A673 (cell line): Measurements from ENCODE around the gene PPP2R5B. TPM values are rescaled to one million over a fixed set of nuclear protein-coding genes. Genes with fewer than 3 reads are reported as not detected.

Experiments used
- BruUV-seq: library from RNA; stranded (reverse); fragments of 400-500 nt; replicated peaks from 2 replicates; lab custom pipeline; 2021; lab: Mats Ljungman, UMichigan
- CTCF ChIA-PET: fragments of 300-600 bp; sonication (Branson Sonifier 250); formaldehyde crosslinking; loops from one replicate; lab custom pipeline; 2022; ENCODE audit warnings: antibody characterized with exemption; lab: Charles Lee
- POLR2A ChIA-PET: fragments of 300-600 bp; sonication (Branson Sonifier 250); formaldehyde crosslinking; loops from one replicate; lab custom pipeline; 2022; ENCODE audit warnings: antibody characterized with exemption; ENCODE audit not compliant: low non-redundant PET; lab: Charles Lee
- DNase-seq: peaks from one replicate; pipeline ENCODE4 v3.0.0-alpha.2; 2015; ENCODE audit warnings: low spot score
- H3K27ac ChIP-seq: fragments of 200-600 bp; sonication (generic); 2 replicates; pipeline ENCODE4 v1.5.1; 2016; ENCODE audit warnings: mixed run types, low read depth, mild to moderate bottlenecking, mixed read lengths, antibody characterized with exemption, low read length; ENCODE audit not compliant: poor library complexity, severe bottlenecking
- H3K27me3 ChIP-seq: fragments of 200-600 bp; sonication (generic); replicated peaks from 2 replicates; pipeline ENCODE4 v1.6.1; 2017; ENCODE audit warnings: mixed run types, low read depth, mild to moderate bottlenecking, mixed read lengths, antibody characterized with exemption, low read length; ENCODE audit not compliant: insufficient read depth, poor library complexity
- H3K36me3 ChIP-seq: fragments of 200-600 bp; sonication (generic); 2 replicates; pipeline ENCODE4 v1.6.1; 2016; ENCODE audit warnings: mixed run types, mild to moderate bottlenecking, mixed read lengths, antibody characterized with exemption, low read length; ENCODE audit not compliant: insufficient read depth, poor library complexity, severe bottlenecking
- H3K4me1 ChIP-seq: fragments of 200-600 bp; sonication (generic); 2 replicates; pipeline ENCODE4 v1.6.1; 2017; ENCODE audit warnings: mixed run types, mild to moderate bottlenecking, mixed read lengths, antibody characterized with exemption, low read length; ENCODE audit not compliant: insufficient read depth, poor library complexity, severe bottlenecking
- H3K4me3 ChIP-seq: fragments of 200-600 bp; sonication (generic); 2 replicates; pipeline ENCODE4 v1.5.1; 2016; ENCODE audit warnings: low read depth, mixed run types, mild to moderate bottlenecking, mixed read lengths, low read length; ENCODE audit not compliant: poor library complexity, severe bottlenecking
- H3K9me3 ChIP-seq: fragments of 200-600 bp; sonication (generic); 2 replicates; pipeline ENCODE4 v1.6.1; 2016; ENCODE audit warnings: mixed run types, low read depth, mild to moderate bottlenecking, mixed read lengths, antibody characterized with exemption, low read length; ENCODE audit not compliant: poor library complexity, severe bottlenecking
- CTCF ChIP-seq: fragments of 300-800, 200-600 bp; sonication (generic); conservative IDR thresholded peaks from 2 replicates; pipeline ENCODE4 v1.5.1; 2017; ENCODE audit warnings: low read depth, mild to moderate bottlenecking, antibody characterized with exemption, low read length, moderate library complexity, mixed read lengths
- EZH2 ChIP-seq: fragments of 200-600 bp; sonication (generic); IDR thresholded peaks from 2 replicates; pipeline ENCODE4 v1.6.1; 2017; ENCODE audit warnings: borderline replicate concordance, low read depth, mild to moderate bottlenecking, mixed read lengths, antibody characterized with exemption, low read length; ENCODE audit not compliant: poor library complexity, severe bottlenecking
- intact Hi-C: fragments of 100-400 bp; cut with micrococcal nuclease; formaldehyde crosslinking; loops from one replicate; pipeline ENCODE4 v1.10.0; 2022; ENCODE audit not compliant: unreplicated experiment
- total RNA-seq: library from RNA; stranded (reverse); gene quantifications from 2 replicates; pipeline ENCODE4 v1.2.3, GENCODE V29; 2021

Gene PPP2R5B
- total RNA-seq, 1 experiment from 2014 or later: 16.1 TPM

GRCh38 chr11:64915376-64915887 is 9.1 kb upstream of the PPP2R5B start:
- Histone ChIP-seq H3K36me3 (peaks cover 20% of the 10 kb centered on the region), H3K27ac (peak overlapping the region; percentile 77), H3K27me3 (no peaks in the 10 kb centered on the region), H3K4me1 (peaks cover 6% of the 10 kb centered on the region), H3K9me3 (no peaks in the 10 kb centered on the region), H3K4me3 (peak overlapping the region; percentile 76)
- POLR2A ChIA-PET: no interaction called here
- no TSS peak for BruUV-seq
- TF ChIP-seq EZH2 (no peak), CTCF (no peak)
- no peak for DNase-seq
- CTCF ChIA-PET: no interaction called here
- intact Hi-C loops: no loop called here

- no TSS peak for BruUV-seq
- peak overlapping the region; percentile 76 for H3K4me3 ChIP-seq
- intact Hi-C loops: no loop called here
- CTCF ChIA-PET: no interaction called here
- peaks cover 6% of the 10 kb centered on the region for H3K4me1 ChIP-seq
- POLR2A ChIA-PET: no interaction called here
- H3K27ac ChIP-seq: peak overlapping the region; percentile 77
- no peaks in the 10 kb centered on the region for H3K9me3 ChIP-seq
- peak; percentile 43 for DNase-seq
- H3K36me3 ChIP-seq: peaks cover 12% of the 10 kb centered on the region
- no peaks in the 10 kb centered on the region for H3K27me3 ChIP-seq
- TF ChIP-seq EZH2: no peak
- no peak for TF ChIP-seq CTCF
Observed at GRCh38 chr11:64916040-64916774, 8.3 kb upstream of the PPP2R5B start.

- H3K36me3 ChIP-seq: peaks cover 4% of the 10 kb centered on the region
- peak within 1 kb of the TSS; percentile 76 for H3K4me3 ChIP-seq
- peak; percentile 100 for DNase-seq
- H3K9me3 ChIP-seq: no peaks in the 10 kb centered on the region
- no peaks in the 10 kb centered on the region for H3K27me3 ChIP-seq
- intact Hi-C loops: no loop called here
- TF ChIP-seq CTCF (no peak), EZH2 (no peak)
- CTCF ChIA-PET: no interaction called here
- H3K27ac ChIP-seq: peak within 1 kb of the TSS; percentile 77
- TSS peak; percentile 69 for BruUV-seq
- H3K4me1 ChIP-seq: peaks cover 6% of the 10 kb centered on the region
- POLR2A ChIA-PET: no interaction called here
Observed at GRCh38 chr11:64916775-64917662, 7.5 kb upstream of the PPP2R5B start, which contains the start of gene ATG2A. ATG2A (minus strand) TSS chr11:64917209; CDS start chr11:64917135, 74 bp downstream.
